GM12878 (cell line): ENCODE data around the gene C9orf40. TPM values are rescaled to one million over a fixed set of nuclear protein-coding genes. Genes with fewer than 3 reads are reported as not detected.

Source experiments
- ATAC-seq: fragments of 200-7000 bp; cut with Tn5 transposase; 3 replicates; pipeline ENCODE4 v1.9.1; 2020; ENCODE audit warnings: mild to moderate bottlenecking, moderate library complexity
- BruUV-seq: library from RNA; stranded (reverse); fragments of 400-500 nt; replicated peaks from 2 replicates; lab custom pipeline; 2021; lab: Mats Ljungman, UMichigan
- CTCF ChIA-PET: fragments of 300-600 bp; sonication (Branson Sonifier 250); formaldehyde crosslinking; extraction: SDS; loops from one replicate; lab custom pipeline; 2021; ENCODE audit warnings: inconsistent platforms; lab: Yijun Ruan, JAX
- POLR2A ChIA-PET: fragments of 350-600 bp; formaldehyde crosslinking; extraction: SDS; loops from one replicate; lab custom pipeline; 2021; ENCODE audit warnings: inconsistent platforms; lab: Charles Lee
- RAD21 ChIA-PET: fragments of 300-600 bp; sonication (Branson Sonifier 250); formaldehyde crosslinking; loops from one replicate; lab custom pipeline; 2023; ENCODE audit warnings: antibody characterized with exemption; ENCODE audit not compliant: unreplicated experiment; lab: Charles Lee
- SMC1A ChIA-PET: fragments of 300-600 bp; sonication (Branson Sonifier 250); formaldehyde crosslinking; loops from one replicate; lab custom pipeline; 2023; ENCODE audit not compliant: unreplicated experiment, uncharacterized antibody; lab: Charles Lee
- DNase-seq: peaks from one replicate; pipeline ENCODE4 v3.0.0-alpha.2; 2011; ENCODE audit warnings: low read depth, low spot score
- FAIRE-seq: peaks from 3 replicates; lab custom pipeline; 2011; peaks lifted over from hg19 to GRCh38; lab: Jason Lieb, UNC
- H2AFZ ChIP-seq: 2 replicates; pipeline ENCODE4 v1.6.0; 2011; ENCODE audit warnings: low read depth, low read length, control low read depth; ENCODE audit not compliant: control insufficient read depth
- H3K27ac ChIP-seq: 2 replicates; pipeline ENCODE4 v1.5.1; 2011; ENCODE audit warnings: control low read depth; ENCODE audit not compliant: control insufficient read depth, insufficient read depth
- H3K27me3 ChIP-seq, 2 experiments: replicated peaks in 1 of 2; 2 replicates each; pipeline versions ENCODE4 v1.6.0 to v1.6.1; 2011; ENCODE audit warnings: low read length in 1 of 2; ENCODE audit not compliant: control insufficient read depth in 2 of 2, insufficient read depth in 2 of 2
- H3K36me3 ChIP-seq, 2 experiments: 2 replicates each; pipeline ENCODE4 v1.5.1; 2011; ENCODE audit warnings: low read length in 1 of 2; ENCODE audit not compliant: control insufficient read depth in 2 of 2, insufficient read depth in 2 of 2
- H3K4me1 ChIP-seq: 2 replicates; pipeline ENCODE4 v1.6.1; 2011; ENCODE audit warnings: mild to moderate bottlenecking, low read length, moderate library complexity, mixed read lengths; ENCODE audit not compliant: control insufficient read depth, insufficient read depth
- H3K4me2 ChIP-seq: 2 replicates; pipeline ENCODE4 v1.6.0; 2011; ENCODE audit warnings: control low read depth; ENCODE audit not compliant: control insufficient read depth, insufficient read depth
- H3K4me3 ChIP-seq: fragments of 200-600 bp; sonication (generic); 2 replicates; pipeline ENCODE4 v1.5.1; 2016
- H3K79me2 ChIP-seq: 2 replicates; pipeline ENCODE4 v1.6.0; 2011; ENCODE audit warnings: low read length; ENCODE audit not compliant: control insufficient read depth, insufficient read depth
- H3K9ac ChIP-seq: 2 replicates; pipeline ENCODE4 v1.8.0; 2011; ENCODE audit warnings: low read length, control low read depth, mixed read lengths; ENCODE audit not compliant: control insufficient read depth, insufficient read depth
- H3K9me3 ChIP-seq: replicated peaks from 3 replicates; pipeline ENCODE4 v1.5.1; 2011; ENCODE audit warnings: mild to moderate bottlenecking, low read length; ENCODE audit not compliant: control insufficient read depth, insufficient read depth
- H4K20me1 ChIP-seq: 2 replicates; pipeline ENCODE4 v1.6.0; 2011; ENCODE audit not compliant: control insufficient read depth, insufficient read depth
- BACH1 ChIP-seq: fragments of 450-650 bp; IDR thresholded peaks from 2 replicates; pipeline ENCODE4 v1.6.1; 2017; ENCODE audit warnings: mild to moderate bottlenecking, borderline replicate concordance
- CBFB ChIP-seq: IDR thresholded peaks from 2 replicates; pipeline ENCODE4 v1.6.1; 2016; ENCODE audit warnings: antibody characterized with exemption, low read depth
- CEBPB ChIP-seq, 2 experiments: fragments of 150-350 bp in 1 of 2; IDR thresholded peaks; 2 replicates each; pipeline ENCODE4 v1.6.1; 2012 to 2014; ENCODE audit warnings: low read depth in 2 of 2, low read length in 2 of 2, borderline replicate concordance in 1 of 2, inconsistent platforms in 1 of 2
- MYB ChIP-seq: fragments of 150-350 bp; IDR thresholded peaks from 2 replicates; pipeline ENCODE4 v1.6.1; 2014; ENCODE audit warnings: mild to moderate bottlenecking, low read depth, low read length, borderline replicate concordance
- RB1 ChIP-seq: fragments of 450-650 bp; formaldehyde crosslinking; IDR thresholded peaks from 2 replicates; pipeline ENCODE4 v1.6.1; 2017; ENCODE audit warnings: mild to moderate bottlenecking, borderline replicate concordance
- SIN3A ChIP-seq: IDR thresholded peaks from 2 replicates; pipeline ENCODE4 v1.6.1; 2012; ENCODE audit warnings: low read depth, low read length, improper control_type of control experiment
- SMARCA5 ChIP-seq: fragments of 450-650 bp; IDR thresholded peaks from 2 replicates; pipeline ENCODE4 v1.6.1; 2017; ENCODE audit warnings: mild to moderate bottlenecking
- SPI1 ChIP-seq: IDR thresholded peaks from 2 replicates; pipeline ENCODE4 v1.6.1; 2011; ENCODE audit warnings: low read depth, mild to moderate bottlenecking, low read length, moderate library complexity, borderline replicate concordance; ENCODE audit not compliant: insufficient read depth
- TBL1XR1 ChIP-seq: IDR thresholded peaks from 2 replicates; pipeline ENCODE4 v1.6.1; 2012; ENCODE audit warnings: low read depth, low read length, improper control_type of control experiment
- TCF7 ChIP-seq: IDR thresholded peaks from 2 replicates; pipeline ENCODE4 v1.6.1; 2014; ENCODE audit warnings: antibody characterized with exemption, borderline replicate concordance
- WGBS: methylation state at CpG from one replicate; pipeline ENCODE4 v1.1.6; 2016; ENCODE audit warnings: low lambda C conversion rate; ENCODE audit not compliant: insufficient replicate concordance, insufficient coverage; ENCODE audit errors: missing lambda C conversion rate; 5-methylcytosine and 5-hydroxymethylcytosine counted together
- in situ Hi-C: fragments of 300-500 bp; cut with MboI; formaldehyde crosslinking; loops from 9 replicates; pipeline ENCODE4 v1.14.3; 2018; ENCODE audit warnings: mixed read lengths
- intact Hi-C: fragments of 100-400 bp; cut with micrococcal nuclease; formaldehyde crosslinking; loops from one replicate; pipeline ENCODE4 v1.14.2; 2022; ENCODE audit not compliant: unreplicated experiment
- polyA plus RNA-seq, 11 experiments: library from polyadenylated mRNA; depleted of rRNA in 4 of 11; unstranded in 6 of 11; stranded (reverse) in 5 of 11; fragments of >200 nt; fragmentation: Nextera tagmentation in 4 of 11; fragmentation: Illumina TruSeq in 1 of 11; extraction: Ambion mirVana in 4 of 11; extraction: Trizol in 1 of 11; gene quantifications; 1 replicate in 1 of 11; 2 replicates in 10 of 11; pipeline versions ENCODE4 v1.2.1 to v1.2.3, GENCODE V29; 2011 to 2016; ENCODE audit warnings: inconsistent platforms in 2 of 11, missing spikeins in 2 of 11, low read depth in 1 of 11
- total RNA-seq, 4 experiments: library from RNA; depleted of rRNA in 3 of 4; stranded (reverse); fragments of >200 nt in 3 of 4; fragmentation: Illumina TruSeq in 1 of 4; extraction: Trizol in 1 of 4; gene quantifications; 2 replicates each; pipeline versions ENCODE4 v1.2.1 to v1.2.3, GENCODE V29; 2013 to 2021
- TF ChIP-seq, protein P1 (sequence below): fragments of 450-650 bp; formaldehyde crosslinking; IDR thresholded peaks from 2 replicates; pipeline ENCODE4 v1.4.0; 2022; ENCODE audit warnings: mild to moderate bottlenecking, moderate library complexity
- TF ChIP-seq, protein P2 (sequence below): IDR thresholded peaks from 2 replicates; pipeline ENCODE4 v1.6.1; 2012; ENCODE audit warnings: low read length, inconsistent platforms

C9orf40 gene
- total and polyA plus RNA-seq, 10 of the 15 experiments (the other 5 are each of a cell fraction or from before 2014, with no cell fraction given) = 6.8 to 30.9 (median 11.5) TPM

DNA sequence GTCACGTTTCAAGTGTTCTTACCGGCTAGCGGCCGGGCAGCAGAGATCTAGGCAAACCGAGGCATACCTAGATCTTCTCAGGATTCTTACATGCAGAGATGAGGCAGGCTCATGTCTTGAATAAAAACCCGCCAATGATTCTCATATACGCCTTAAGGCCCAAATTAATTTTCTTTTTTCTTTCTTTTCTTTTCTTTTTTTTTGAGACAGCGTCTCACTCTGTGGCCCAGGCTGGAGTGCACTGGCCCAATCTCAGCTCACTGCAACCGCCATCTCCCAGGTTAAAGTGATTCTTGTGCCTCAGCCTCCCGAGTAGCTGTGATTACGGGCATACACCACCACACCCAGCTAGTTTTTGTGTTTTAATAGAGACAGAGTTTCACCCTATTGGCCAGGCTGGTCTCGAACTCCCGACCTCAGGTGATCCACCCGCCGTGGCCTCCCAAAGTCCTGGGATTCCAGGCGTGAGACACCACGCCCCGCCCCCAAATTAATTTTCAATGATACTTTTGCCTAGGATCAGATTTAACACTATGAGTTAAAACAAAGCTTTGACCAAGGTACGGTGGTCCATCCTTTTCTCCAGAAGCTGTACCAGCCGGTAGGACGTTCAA lies 1.5 kb downstream of the C9orf40 start (continued):
- TF ChIP-seq, protein P1, sequence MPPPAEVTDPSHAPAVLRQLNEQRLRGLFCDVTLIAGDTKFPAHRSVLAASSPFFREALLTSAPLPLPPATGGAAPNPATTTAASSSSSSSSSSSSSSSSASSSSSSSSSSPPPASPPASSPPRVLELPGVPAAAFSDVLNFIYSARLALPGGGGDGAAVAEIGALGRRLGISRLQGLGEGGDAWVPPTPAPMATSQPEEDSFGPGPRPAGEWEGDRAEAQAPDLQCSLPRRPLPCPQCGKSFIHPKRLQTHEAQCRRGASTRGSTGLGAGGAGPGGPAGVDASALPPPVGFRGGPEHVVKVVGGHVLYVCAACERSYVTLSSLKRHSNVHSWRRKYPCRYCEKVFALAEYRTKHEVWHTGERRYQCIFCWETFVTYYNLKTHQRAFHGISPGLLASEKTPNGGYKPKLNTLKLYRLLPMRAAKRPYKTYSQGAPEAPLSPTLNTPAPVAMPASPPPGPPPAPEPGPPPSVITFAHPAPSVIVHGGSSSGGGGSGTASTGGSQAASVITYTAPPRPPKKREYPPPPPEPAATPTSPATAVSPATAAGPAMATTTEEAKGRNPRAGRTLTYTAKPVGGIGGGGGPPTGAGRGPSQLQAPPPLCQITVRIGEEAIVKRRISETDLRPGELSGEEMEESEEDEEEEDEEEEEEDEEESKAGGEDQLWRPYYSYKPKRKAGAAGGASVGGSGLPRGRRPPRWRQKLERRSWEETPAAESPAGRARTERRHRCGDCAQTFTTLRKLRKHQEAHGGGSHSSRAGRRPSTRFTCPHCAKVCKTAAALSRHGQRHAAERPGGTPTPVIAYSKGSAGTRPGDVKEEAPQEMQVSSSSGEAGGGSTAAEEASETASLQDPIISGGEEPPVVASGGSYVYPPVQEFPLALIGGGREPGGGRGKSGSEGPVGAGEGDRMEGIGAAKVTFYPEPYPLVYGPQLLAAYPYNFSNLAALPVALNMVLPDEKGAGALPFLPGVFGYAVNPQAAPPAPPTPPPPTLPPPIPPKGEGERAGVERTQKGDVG = no peak

DNA sequence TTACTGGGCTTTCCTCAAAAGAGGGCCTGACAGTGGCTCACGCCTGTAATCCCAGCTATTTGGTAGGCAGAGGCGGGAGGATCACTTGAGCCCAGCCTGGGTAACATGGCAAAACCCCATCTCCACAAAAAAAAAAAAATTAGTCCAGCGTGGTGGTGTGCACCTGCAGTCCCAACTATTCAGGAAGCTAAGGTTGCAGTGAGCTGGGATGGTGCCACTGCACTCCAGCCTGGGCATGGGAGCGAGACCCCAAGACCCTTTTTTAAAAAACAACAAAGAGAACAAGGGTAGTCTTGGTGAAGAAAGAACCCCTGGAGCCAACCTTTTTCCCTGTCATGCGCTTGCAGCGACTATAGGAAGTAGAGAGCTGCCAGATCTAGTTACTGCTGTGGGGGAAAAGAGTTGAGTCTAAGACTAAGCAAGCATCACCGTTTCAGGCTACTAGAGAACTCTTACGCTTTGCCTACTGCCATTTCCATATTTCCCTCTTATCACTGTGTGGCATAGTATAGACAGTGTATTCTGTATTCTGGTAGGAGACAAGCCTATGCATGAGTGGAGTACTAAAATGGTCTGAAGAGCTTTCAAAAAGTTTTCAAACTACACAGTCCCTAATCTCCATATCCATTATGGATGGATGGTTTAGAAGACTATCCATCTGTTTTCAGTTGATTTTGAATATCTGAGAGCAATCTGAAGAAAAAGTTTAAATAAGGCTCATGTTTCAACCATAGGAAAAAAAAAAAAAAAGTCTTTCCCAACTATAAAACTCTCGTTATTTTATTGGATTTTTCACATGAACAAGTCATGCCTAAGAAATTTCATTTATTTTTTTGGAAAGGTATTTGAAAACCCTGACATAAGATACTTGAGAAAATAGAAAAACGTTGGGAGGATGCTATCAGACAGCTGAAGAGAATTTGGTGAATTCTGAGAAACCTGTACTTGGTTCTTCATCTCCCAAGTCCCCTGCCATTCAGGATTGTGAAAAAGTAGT lies 2.6 kb downstream of the C9orf40 start:
- 88% methylated on average over 10 of the region's 10 CpGs for WGBS
- Histone ChIP-seq H3K27me3 (no peaks in the 10 kb centered on the region), H3K27ac (no peak overlapping the region), H3K9ac (no peak overlapping the region; the same call in 1 of the 2 replicates), H2AFZ (no peak overlapping the region), H3K4me1 (peaks cover 9% of the 10 kb centered on the region), H3K36me3 (no peaks in the 10 kb centered on the region), H3K4me3 (no peak overlapping the region), H3K4me2 (peak overlapping the region; percentile 30), H4K20me1 (no peaks in the 10 kb centered on the region), H3K79me2 (peaks cover 17% of the 10 kb centered on the region), H3K9me3 (no peaks in the 10 kb centered on the region; the same call in 2 of the 3 replicates)
- FAIRE-seq = no peak
- RAD21 ChIA-PET = interaction anchor here (0.5 to 0.6 kb wide), 2 partner anchors 9 to 15 kb away, joined by 4 to 5 read pairs; no protein-coding TSS in a partner anchor
- no TSS peak for BruUV-seq
- POLR2A ChIA-PET = interaction anchor here (1.7 to 2.8 kb wide), 2 partner anchors 76 to 138 kb away, joined by 6 to 16 read pairs; partner anchors contain the start of genes NMRK1 and OSTF1
- no peak for DNase-seq
- ATAC-seq = no peak
- CTCF ChIA-PET = interaction anchor here (0.6 to 4.5 kb wide), 8 partner anchors 9 to 1779 kb away, joined by 3 to 34 read pairs (median 5); partner anchors contain the start of gene CARNMT1
- in situ Hi-C loops (loop anchor here (5.0 kb wide), 1 partner anchor 137 kb away; the partner anchor contains the start of genes NMRK1 and OSTF1), intact Hi-C loops (no loop called here)
- SMC1A ChIA-PET = interaction anchor here (0.6 to 2.2 kb wide), 12 partner anchors 8 to 1444 kb away, joined by 3 to 7 read pairs (median 4); partner anchors contain the start of genes CARNMT1, NMRK1 and OSTF1
- no peak for TF ChIP-seq BACH1
- no peak for TF ChIP-seq SPI1
- TF ChIP-seq TCF7 = no peak
- TF ChIP-seq, protein P2, sequence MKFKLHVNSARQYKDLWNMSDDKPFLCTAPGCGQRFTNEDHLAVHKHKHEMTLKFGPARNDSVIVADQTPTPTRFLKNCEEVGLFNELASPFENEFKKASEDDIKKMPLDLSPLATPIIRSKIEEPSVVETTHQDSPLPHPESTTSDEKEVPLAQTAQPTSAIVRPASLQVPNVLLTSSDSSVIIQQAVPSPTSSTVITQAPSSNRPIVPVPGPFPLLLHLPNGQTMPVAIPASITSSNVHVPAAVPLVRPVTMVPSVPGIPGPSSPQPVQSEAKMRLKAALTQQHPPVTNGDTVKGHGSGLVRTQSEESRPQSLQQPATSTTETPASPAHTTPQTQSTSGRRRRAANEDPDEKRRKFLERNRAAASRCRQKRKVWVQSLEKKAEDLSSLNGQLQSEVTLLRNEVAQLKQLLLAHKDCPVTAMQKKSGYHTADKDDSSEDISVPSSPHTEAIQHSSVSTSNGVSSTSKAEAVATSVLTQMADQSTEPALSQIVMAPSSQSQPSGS = no peak
- TF ChIP-seq TBL1XR1 = no peak
- TF ChIP-seq SMARCA5 = no peak
- no peak for TF ChIP-seq CEBPB (IDR thresholded peaks at IDR 0.05; ENCODE audit: borderline replicate concordance in 1 of 2, low read depth in 2 of 2, low read length in 2 of 2)
- no peak for TF ChIP-seq SIN3A
- TF ChIP-seq RB1 = no peak
- no peak for TF ChIP-seq CBFB
- TF ChIP-seq MYB = no peak
